OCI-LY7 (cell line): ENCODE measurements around the gene DIAPH3. TPM values are rescaled to one million over a fixed set of nuclear protein-coding genes. Genes with fewer than 3 reads are reported as not detected.
"Not testable (repeated sequence)": the region's sequence is repeated elsewhere in the genome, so short reads cannot be mapped to it uniquely, and the experiment has no call there.

Experiments
- BruUV-seq: library from RNA; stranded (reverse); fragments of 400-500 nt; replicated peaks from 2 replicates; lab custom pipeline; 2021; lab: Mats Ljungman, UMichigan
- CTCF ChIA-PET: fragments of 300-600 bp; sonication (Branson Sonifier 250); formaldehyde crosslinking; loops from one replicate; lab custom pipeline; 2022; ENCODE audit warnings: antibody characterized with exemption; ENCODE audit not compliant: unreplicated experiment; lab: Charles Lee
- POLR2A ChIA-PET: fragments of 300-600 bp; sonication (Branson Sonifier 250); formaldehyde crosslinking; loops from one replicate; lab custom pipeline; 2022; ENCODE audit warnings: antibody characterized with exemption; lab: Charles Lee
- DNase-seq: peaks from one replicate; pipeline ENCODE4 v3.0.0-alpha.2; 2015; ENCODE audit warnings: low spot score
- H2AFZ ChIP-seq: fragments of 200-600 bp; sonication (generic), shearing (Covaris generic); 2 replicates; pipeline ENCODE4 v1.6.1; 2014; ENCODE audit warnings: mild to moderate bottlenecking, antibody characterized with exemption, low read length, moderate library complexity
- H3K27ac ChIP-seq: fragments of 200-600 bp; sonication (generic); 2 replicates; pipeline ENCODE4 v1.5.1; 2014; ENCODE audit warnings: mixed run types, low read depth, mild to moderate bottlenecking, moderate library complexity, low read length, inconsistent platforms; ENCODE audit not compliant: poor library complexity, severe bottlenecking
- H3K36me3 ChIP-seq: fragments of 200-600 bp; sonication (generic); 2 replicates; pipeline ENCODE4 v1.6.1; 2014; ENCODE audit warnings: mild to moderate bottlenecking, antibody characterized with exemption, low read length, moderate library complexity, mixed read lengths; ENCODE audit not compliant: insufficient read depth
- H3K4me1 ChIP-seq: fragments of 200-600 bp; sonication (generic); 2 replicates; pipeline ENCODE4 v1.5.1; 2014; ENCODE audit warnings: mild to moderate bottlenecking, low read length; ENCODE audit not compliant: insufficient read depth, poor library complexity, severe bottlenecking
- H3K4me2 ChIP-seq: fragments of 200-600 bp; sonication (generic); 2 replicates; pipeline ENCODE4 v1.6.1; 2014; ENCODE audit warnings: mild to moderate bottlenecking, low read length
- H3K4me3 ChIP-seq: fragments of 200-600 bp; sonication (generic); 2 replicates; pipeline ENCODE4 v1.5.1; 2014; ENCODE audit warnings: mild to moderate bottlenecking, low read depth, low read length; ENCODE audit not compliant: poor library complexity, severe bottlenecking
- H3K79me2 ChIP-seq: fragments of 200-600 bp; sonication (generic); 2 replicates; pipeline ENCODE4 v1.6.1; 2016; ENCODE audit warnings: low read depth, mild to moderate bottlenecking, low read length, moderate library complexity, mixed read lengths; ENCODE audit not compliant: insufficient read depth
- H3K9me2 ChIP-seq: fragments of 200-600 bp; sonication (generic); 2 replicates; pipeline ENCODE4 v1.6.1; 2016; ENCODE audit warnings: mild to moderate bottlenecking, low read length, mixed read lengths; ENCODE audit not compliant: insufficient read depth
- H3K9me3 ChIP-seq: fragments of 200-600 bp; sonication (generic); 2 replicates; pipeline ENCODE4 v1.6.1; 2014; ENCODE audit warnings: mild to moderate bottlenecking, mixed run types, low read length, mixed read lengths
- H4K20me1 ChIP-seq: fragments of 200-600 bp; sonication (generic); 2 replicates; pipeline ENCODE4 v1.6.1; 2014; ENCODE audit warnings: mild to moderate bottlenecking, antibody characterized with exemption, low read length, moderate library complexity, mixed read lengths; ENCODE audit not compliant: insufficient read depth
- EZH2phosphoT487 ChIP-seq: fragments of 200-600 bp; sonication (generic); IDR thresholded peaks from 2 replicates; pipeline ENCODE4 v1.6.1; 2018; ENCODE audit warnings: low read depth, borderline replicate concordance, mild to moderate bottlenecking, mixed run types, antibody characterized with exemption, low read length, moderate library complexity, mixed read lengths
- intact Hi-C: fragments of 100-400 bp; cut with micrococcal nuclease; formaldehyde crosslinking; loops from one replicate; pipeline ENCODE4 v1.10.0; 2022; ENCODE audit not compliant: unreplicated experiment
- total RNA-seq, 2 experiments: library from RNA; depleted of rRNA in 1 of 2; stranded (reverse); fragments of >200 nt in 1 of 2; shearing (Covaris generic) in 1 of 2; gene quantifications; 2 replicates each; pipeline ENCODE4 v1.2.3, GENCODE V29; 2014 to 2022
- TF ChIP-seq, protein P1 (sequence below): fragments of 200-600 bp; sonication (generic); conservative IDR thresholded peaks from 2 replicates; pipeline ENCODE4 v1.5.1; 2014; ENCODE audit warnings: mild to moderate bottlenecking, antibody characterized with exemption, low read length, moderate library complexity, mixed read lengths

Gene DIAPH3
- total RNA-seq, 2 experiments from 2014 or later: 33.5 to 37.2 TPM

DNA sequence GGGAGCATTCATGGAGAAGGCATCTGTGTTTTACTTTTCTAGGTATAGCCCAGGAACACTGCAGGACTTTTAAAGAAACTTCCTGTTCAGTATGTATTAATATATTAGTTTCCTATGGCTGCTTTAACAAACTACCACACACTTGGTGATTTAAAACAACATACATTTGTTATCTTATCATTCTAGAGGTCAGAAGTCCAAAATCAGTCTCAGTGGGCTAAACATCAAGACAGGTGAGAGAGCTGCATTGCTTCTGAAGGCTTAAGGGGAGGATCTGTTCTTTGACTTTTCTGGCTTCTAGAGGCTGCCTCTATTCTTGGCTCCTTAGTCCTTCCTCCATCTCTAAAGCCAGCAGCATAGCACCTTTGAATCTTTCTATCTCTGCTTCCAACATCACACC lies 37.6 kb upstream of the DIAPH3 start:
- Histone ChIP-seq H3K9me2 (no peaks in the 10 kb centered on the region), H2AFZ (no peak overlapping the region), H3K36me3 (no peaks in the 10 kb centered on the region), H3K9me3 (no peaks in the 10 kb centered on the region), H3K4me2 (no peak overlapping the region), H3K79me2 (no peaks in the 10 kb centered on the region), H4K20me1 (no peaks in the 10 kb centered on the region), H3K4me3 (no peak overlapping the region), H3K4me1 (no peaks in the 10 kb centered on the region), H3K27ac (no peak overlapping the region)
- TF ChIP-seq, protein P1, sequence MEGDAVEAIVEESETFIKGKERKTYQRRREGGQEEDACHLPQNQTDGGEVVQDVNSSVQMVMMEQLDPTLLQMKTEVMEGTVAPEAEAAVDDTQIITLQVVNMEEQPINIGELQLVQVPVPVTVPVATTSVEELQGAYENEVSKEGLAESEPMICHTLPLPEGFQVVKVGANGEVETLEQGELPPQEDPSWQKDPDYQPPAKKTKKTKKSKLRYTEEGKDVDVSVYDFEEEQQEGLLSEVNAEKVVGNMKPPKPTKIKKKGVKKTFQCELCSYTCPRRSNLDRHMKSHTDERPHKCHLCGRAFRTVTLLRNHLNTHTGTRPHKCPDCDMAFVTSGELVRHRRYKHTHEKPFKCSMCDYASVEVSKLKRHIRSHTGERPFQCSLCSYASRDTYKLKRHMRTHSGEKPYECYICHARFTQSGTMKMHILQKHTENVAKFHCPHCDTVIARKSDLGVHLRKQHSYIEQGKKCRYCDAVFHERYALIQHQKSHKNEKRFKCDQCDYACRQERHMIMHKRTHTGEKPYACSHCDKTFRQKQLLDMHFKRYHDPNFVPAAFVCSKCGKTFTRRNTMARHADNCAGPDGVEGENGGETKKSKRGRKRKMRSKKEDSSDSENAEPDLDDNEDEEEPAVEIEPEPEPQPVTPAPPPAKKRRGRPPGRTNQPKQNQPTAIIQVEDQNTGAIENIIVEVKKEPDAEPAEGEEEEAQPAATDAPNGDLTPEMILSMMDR: no peak
- no peak for TF ChIP-seq EZH2phosphoT487
- no TSS peak for BruUV-seq
- no peak for DNase-seq
- POLR2A ChIA-PET: interaction anchor here (0.5 kb wide), 1 partner anchor 692 kb away, joined by 4 read pairs; no protein-coding TSS in a partner anchor
- intact Hi-C loops: no loop called here
- CTCF ChIA-PET: no interaction called here

- POLR2A ChIA-PET, H2AFZ ChIP-seq, H3K4me1 ChIP-seq, H4K20me1 ChIP-seq, H3K4me3 ChIP-seq, H3K27ac ChIP-seq, H3K79me2 ChIP-seq, BruUV-seq, H3K9me3 ChIP-seq, intact Hi-C loops, H3K36me3 ChIP-seq, CTCF ChIA-PET, DNase-seq, H3K9me2 ChIP-seq, H3K4me2 ChIP-seq: not testable (repeated sequence)
These were observed 32.2 kb upstream of the DIAPH3 start for GRCh38 chr13:60195893-60196292.

DNA sequence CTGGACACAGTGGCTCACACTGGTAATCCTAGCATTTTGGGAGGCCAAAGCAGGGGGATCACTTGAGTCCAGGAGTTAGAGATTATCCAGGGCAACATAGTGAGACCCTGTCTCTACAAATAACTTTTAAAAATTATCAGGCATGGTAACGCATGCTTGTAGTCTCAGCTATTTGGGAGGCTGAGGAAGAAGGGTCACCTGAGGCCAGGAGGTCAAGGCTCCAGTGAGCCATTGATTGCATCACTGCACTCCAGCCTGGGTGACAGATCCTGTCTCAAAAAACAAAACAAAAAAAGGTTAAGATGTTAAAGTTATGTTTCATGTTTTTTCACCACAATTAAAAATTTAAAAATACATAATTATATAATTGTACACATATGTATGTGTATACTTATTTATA lies 19.2 kb upstream of the DIAPH3 start:
- no peaks in the 10 kb centered on the region for H3K4me1 ChIP-seq
- DNase-seq: no peak
- TF ChIP-seq, protein P1: no peak
- TF ChIP-seq EZH2phosphoT487: no peak
- CTCF ChIA-PET: no interaction called here
- POLR2A ChIA-PET: no interaction called here
- no peaks in the 10 kb centered on the region for H4K20me1 ChIP-seq
- no peak overlapping the region for H3K27ac ChIP-seq
- H3K9me3 ChIP-seq: no peaks in the 10 kb centered on the region
- BruUV-seq: no TSS peak
- H3K4me3 ChIP-seq: no peak overlapping the region
- H3K4me2 ChIP-seq: no peak overlapping the region
- no peak overlapping the region for H2AFZ ChIP-seq
- intact Hi-C loops: no loop called here
- H3K36me3 ChIP-seq: no peaks in the 10 kb centered on the region
- H3K79me2 ChIP-seq: no peaks in the 10 kb centered on the region
- H3K9me2 ChIP-seq: no peaks in the 10 kb centered on the region
